AG10803 (cell line): ENCODE data around the gene OR10H1.
"Not testable (repeated sequence)": the region's sequence is repeated elsewhere in the genome, so short reads cannot be mapped to it uniquely, and the experiment has no call there.

Experiments
- DNase-seq: peaks from one replicate; pipeline ENCODE4 v3.0.0; 2010; ENCODE audit warnings: low read depth
- H3K4me3 ChIP-seq: 2 replicates; pipeline ENCODE4 v1.5.1; 2011; ENCODE audit warnings: mild to moderate bottlenecking, low read length, control low read depth
- CTCF ChIP-seq: conservative IDR thresholded peaks from 2 replicates; pipeline ENCODE4 v1.5.1; 2011; ENCODE audit warnings: mild to moderate bottlenecking, low read length, control low read depth, inconsistent platforms

Gene OR10H1

GRCh38 chr19:15846923-15847322 is 31.5 kb upstream of the OR10H1 start:
- no peak for DNase-seq
- H3K4me3 ChIP-seq: no peak overlapping the region
- TF ChIP-seq CTCF: no peak

- not testable (repeated sequence) for H3K4me3 ChIP-seq, DNase-seq
These were observed 28.4 kb upstream of the OR10H1 start for GRCh38 chr19:15843894-15844222.

GRCh38 chr19:15843203-15843893 is 27.9 kb upstream of the OR10H1 start:
- H3K4me3 ChIP-seq: no peak overlapping the region
- no peak for TF ChIP-seq CTCF

GRCh38 chr19:15841875-15842569 is 26.6 kb upstream of the OR10H1 start:
- DNase-seq: no peak
- no peak overlapping the region for H3K4me3 ChIP-seq
- no peak for TF ChIP-seq CTCF

More at GRCh38 chr19:15843203-15843893, 27.9 kb upstream of the OR10H1 start:
- DNase-seq: no peak

GRCh38 chr19:15840833-15841232 is 25.4 kb upstream of the OR10H1 start:
- DNase-seq: no peak
- no peak for TF ChIP-seq CTCF
- H3K4me3 ChIP-seq: no peak overlapping the region

- H3K4me3 ChIP-seq, DNase-seq: not testable (repeated sequence)
These were observed 24.4 kb upstream of the OR10H1 start for GRCh38 chr19:15839888-15840287.

- H3K4me3 ChIP-seq: no peak overlapping the region
- no peak for DNase-seq
- TF ChIP-seq CTCF: no peak
These were observed 22.9 kb upstream of the OR10H1 start for GRCh38 chr19:15838351-15838750.

GRCh38 chr19:15837221-15837731 is 21.8 kb upstream of the OR10H1 start:
- DNase-seq: no peak
- TF ChIP-seq CTCF: no peak
- peak overlapping the region; percentile 84 for H3K4me3 ChIP-seq
